Measurements from ENCODE around the gene ISCU. TPM values are rescaled to one million over a fixed set of nuclear protein-coding genes. Genes with fewer than 3 reads are reported as not detected.
"Not testable (repeated sequence)": the region's sequence is repeated elsewhere in the genome, so short reads cannot be mapped to it uniquely, and the experiment has no call there.

ISCU gene
- total RNA-seq, 4 donors from 2014 or later, result 172 to 269 (median 185) TPM

DNA sequence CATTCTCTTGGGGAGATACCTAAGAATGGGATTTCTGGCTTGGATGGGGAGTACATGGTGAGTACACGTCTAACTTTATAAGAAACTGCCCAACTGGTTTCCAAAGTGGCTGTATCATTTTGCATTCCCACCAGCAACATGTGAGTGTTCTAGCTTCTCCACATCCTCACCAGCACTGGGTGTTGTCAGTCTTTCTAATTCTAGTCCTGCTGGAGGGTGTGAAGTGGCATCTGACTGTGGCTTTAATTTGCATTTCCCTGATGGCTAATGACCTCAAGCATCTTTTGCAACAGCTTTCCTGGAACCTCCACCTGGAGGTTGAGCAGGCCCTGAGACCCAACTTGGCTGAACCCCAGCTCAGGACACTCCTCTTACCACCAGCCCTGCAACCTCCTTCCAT, 53.5 kb downstream of the ISCU start:
- Histone ChIP-seq H3K27me3 (no peaks in the 10 kb centered on the region), H3K4me3 (no peak overlapping the region), H3K36me3 (no peaks in the 10 kb centered on the region), H3K9me3 (peaks cover 0 to 6% (median 0%) of the 10 kb centered on the region in 4 donors), H3K27ac (no peak overlapping the region), H3K4me1 (peaks cover 0 to 37% (median 7%) of the 10 kb centered on the region in 4 donors)
- WGBS, 2 donors, result 67 to 86% methylated on average over 1 of the region's 1 CpG
- TF ChIP-seq, protein P1, sequence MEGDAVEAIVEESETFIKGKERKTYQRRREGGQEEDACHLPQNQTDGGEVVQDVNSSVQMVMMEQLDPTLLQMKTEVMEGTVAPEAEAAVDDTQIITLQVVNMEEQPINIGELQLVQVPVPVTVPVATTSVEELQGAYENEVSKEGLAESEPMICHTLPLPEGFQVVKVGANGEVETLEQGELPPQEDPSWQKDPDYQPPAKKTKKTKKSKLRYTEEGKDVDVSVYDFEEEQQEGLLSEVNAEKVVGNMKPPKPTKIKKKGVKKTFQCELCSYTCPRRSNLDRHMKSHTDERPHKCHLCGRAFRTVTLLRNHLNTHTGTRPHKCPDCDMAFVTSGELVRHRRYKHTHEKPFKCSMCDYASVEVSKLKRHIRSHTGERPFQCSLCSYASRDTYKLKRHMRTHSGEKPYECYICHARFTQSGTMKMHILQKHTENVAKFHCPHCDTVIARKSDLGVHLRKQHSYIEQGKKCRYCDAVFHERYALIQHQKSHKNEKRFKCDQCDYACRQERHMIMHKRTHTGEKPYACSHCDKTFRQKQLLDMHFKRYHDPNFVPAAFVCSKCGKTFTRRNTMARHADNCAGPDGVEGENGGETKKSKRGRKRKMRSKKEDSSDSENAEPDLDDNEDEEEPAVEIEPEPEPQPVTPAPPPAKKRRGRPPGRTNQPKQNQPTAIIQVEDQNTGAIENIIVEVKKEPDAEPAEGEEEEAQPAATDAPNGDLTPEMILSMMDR (IDR thresholded peaks at IDR 0.05), result no peak
- no peak for TF ChIP-seq EP300 (IDR thresholded peaks at IDR 0.05)
- no peak for TF ChIP-seq POLR2A (IDR thresholded peaks at IDR 0.05)
- DNase-seq (ENCODE audit: low spot score in 2 of 2), result no peak

DNA sequence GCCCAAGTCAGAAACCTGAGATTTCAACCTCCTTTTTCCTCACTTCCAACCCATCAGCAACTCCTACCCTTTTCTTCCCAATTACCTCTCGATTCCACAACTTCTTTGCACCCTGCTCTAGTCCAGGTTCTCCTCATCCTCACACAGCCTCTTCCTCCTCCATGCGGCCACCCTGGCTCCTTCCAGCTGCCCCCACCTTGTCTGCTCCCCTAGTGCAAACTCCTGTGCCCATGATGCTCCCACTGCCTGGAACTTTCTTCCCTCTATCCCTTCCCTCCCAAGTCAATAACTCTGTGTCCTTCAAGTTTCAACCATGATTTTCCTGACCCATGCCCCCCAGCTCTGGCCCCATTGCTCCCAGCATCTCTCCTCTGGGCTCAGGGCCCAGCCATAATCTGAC, 54.0 kb downstream of the ISCU start:
- no peak for DNase-seq (ENCODE audit: low spot score in 2 of 2)
- Histone ChIP-seq H3K4me1 (peaks cover 0 to 37% (median 7%) of the 10 kb centered on the region in 4 donors), H3K36me3 (no peaks in the 10 kb centered on the region), H3K4me3 (no peak overlapping the region), H3K27ac (no peak overlapping the region), H3K27me3 (no peaks in the 10 kb centered on the region), H3K9me3 (peaks cover 0 to 6% (median 0%) of the 10 kb centered on the region in 4 donors)
- TF ChIP-seq, protein P1 (IDR thresholded peaks at IDR 0.05), result no peak
- TF ChIP-seq POLR2A (IDR thresholded peaks at IDR 0.05), result no peak
- no peak for TF ChIP-seq EP300 (IDR thresholded peaks at IDR 0.05)
- 96 to 99% methylated on average over 2 of the region's 2 CpGs for WGBS, 2 donors

DNA sequence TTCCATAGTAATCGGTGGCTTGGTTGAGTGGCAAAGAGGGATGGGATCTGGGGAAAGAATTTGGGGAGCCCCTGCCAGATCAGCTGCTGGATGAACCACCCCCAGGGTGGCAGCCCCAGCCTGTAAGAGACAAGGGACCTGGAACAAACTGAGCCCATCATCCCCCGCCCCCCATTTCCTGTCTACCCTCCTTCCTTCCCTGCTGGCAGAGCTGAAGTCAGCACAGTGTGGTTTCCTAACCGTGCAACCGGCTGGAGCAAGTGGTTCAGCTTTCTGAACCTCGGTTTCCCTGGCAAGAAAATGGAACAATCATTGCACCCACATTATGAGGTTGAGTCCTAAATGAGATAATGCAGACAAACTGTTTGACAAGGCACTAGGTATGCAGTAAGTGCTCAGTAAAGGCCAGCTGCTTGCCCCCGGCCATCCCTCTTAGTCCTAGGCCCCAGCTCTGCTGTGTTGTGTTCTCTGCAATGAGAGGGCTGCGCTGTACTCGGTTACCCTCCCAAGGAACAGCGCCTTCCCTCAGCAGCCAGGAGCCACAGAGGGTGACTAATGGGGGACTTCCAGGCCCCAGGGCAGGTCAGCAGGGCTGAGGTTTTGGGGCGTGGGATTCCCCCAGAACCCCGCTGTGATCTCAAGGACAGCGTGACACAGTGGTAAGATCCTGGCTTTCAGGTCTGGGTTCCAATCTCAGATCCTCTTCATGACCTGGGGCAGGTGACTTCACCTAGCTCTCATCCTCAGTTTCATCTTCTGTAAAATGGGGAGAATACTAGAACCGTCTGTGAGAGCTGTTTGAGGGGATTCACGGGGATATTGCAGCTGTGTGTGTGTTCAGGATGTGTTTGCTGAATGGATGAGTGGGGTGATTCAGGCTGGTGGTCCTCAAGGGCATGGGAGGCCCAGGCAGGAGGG, 54.8 kb downstream of the ISCU start:
- peaks cover 0 to 37% (median 7%) of the 10 kb centered on the region in 4 donors for H3K4me1 ChIP-seq
- no peaks in the 10 kb centered on the region for H3K27me3 ChIP-seq
- H3K4me3 ChIP-seq, result no peak overlapping the region
- DNase-seq (ENCODE audit: low spot score in 2 of 2), result no peak
- TF ChIP-seq EP300 (IDR thresholded peaks at IDR 0.05) (no peak), POLR2A (IDR thresholded peaks at IDR 0.05) (no peak)
- TF ChIP-seq, protein P1 (IDR thresholded peaks at IDR 0.05), result no peak
- peak overlapping the region in 1 of 4 donors; percentile 31 for H3K27ac ChIP-seq
- H3K9me3 ChIP-seq, result peaks cover 0 to 6% (median 0%) of the 10 kb centered on the region in 4 donors
- no peaks in the 10 kb centered on the region for H3K36me3 ChIP-seq
- WGBS, 2 donors, result 77 to 79% methylated on average over 14 of the region's 14 CpGs

DNA sequence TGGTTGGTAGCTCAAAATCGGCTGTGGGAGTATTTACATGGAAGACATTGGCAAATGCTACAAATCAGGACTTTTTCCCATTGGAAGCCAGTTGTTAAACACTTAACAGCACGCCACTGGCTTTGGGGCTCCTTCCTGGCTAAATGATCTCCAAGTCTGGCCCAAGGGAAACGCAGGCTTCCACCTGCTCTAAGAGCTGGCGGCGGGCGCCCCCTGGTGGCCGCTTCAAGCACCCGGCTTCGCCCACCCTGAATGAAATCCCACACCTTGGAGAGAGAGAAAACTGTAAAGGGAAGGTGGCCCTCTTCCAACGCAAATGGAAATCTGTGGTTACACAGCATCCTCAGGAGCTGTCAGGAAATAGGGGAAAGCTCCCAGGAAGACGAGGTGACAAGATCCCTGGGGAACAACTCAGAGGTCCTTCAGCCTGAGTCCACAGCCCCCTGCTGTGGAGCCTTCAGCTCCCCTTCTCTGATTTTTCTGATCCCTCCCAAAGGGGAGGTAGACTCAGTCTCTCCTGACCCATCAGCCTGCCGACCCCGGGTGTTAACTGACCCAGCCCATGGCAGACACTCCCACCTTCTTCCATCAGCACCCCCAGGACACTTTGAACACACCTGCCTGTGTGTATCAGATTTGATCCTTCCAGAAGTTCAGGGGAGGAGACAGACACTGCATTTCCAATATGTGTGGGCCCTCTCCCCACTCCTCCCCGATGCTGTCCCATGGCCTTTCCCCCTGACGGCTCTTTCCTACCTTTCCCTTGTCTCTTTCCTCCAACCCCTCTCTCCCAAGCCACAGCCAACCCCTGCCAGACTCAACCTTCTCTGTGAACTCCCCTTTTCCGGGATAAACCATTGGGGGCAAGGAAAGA, 55.9 kb downstream of the ISCU start:
- TF ChIP-seq, protein P1 (IDR thresholded peaks at IDR 0.05), result peak; percentile 90 to 97 (median 95)
- TF ChIP-seq POLR2A (IDR thresholded peaks at IDR 0.05) (no peak), EP300 (IDR thresholded peaks at IDR 0.05) (peak in 1 of 2 donors; percentile 48)
- H3K27me3 ChIP-seq, result no peaks in the 10 kb centered on the region
- peak; percentile 68 to 75 for DNase-seq (ENCODE audit: low spot score in 2 of 2)
- no peak overlapping the region for H3K4me3 ChIP-seq
- WGBS, 2 donors, result 11 to 12% methylated on average over 16 of the region's 16 CpGs
- H3K27ac ChIP-seq, result peak overlapping the region in 1 of 4 donors; percentile 31
- H3K4me1 ChIP-seq, result peaks cover 0 to 31% (median 6%) of the 10 kb centered on the region in 4 donors
- H3K9me3 ChIP-seq, result peaks cover 0 to 6% (median 0%) of the 10 kb centered on the region in 4 donors
- no peaks in the 10 kb centered on the region for H3K36me3 ChIP-seq

DNA sequence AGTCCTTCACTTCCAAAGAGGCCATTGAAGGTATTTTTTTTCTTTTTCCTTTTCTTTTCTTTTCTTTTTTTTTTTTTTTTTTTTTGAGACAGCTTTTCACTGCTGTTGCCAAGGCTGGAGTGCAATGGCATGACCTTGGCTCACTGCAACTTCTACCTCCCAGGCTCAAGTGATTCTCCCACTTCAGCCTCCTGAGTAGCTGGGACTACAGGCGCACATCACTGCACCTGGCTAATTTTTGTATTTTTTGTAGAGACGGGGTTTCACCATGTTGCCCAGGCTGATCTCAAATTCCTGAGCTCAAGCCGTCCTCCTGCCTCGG, 56.5 kb downstream of the ISCU start:
- H3K27ac ChIP-seq; H3K4me3 ChIP-seq; H3K36me3 ChIP-seq; H3K27me3 ChIP-seq; DNase-seq (ENCODE audit: low spot score in 2 of 2); H3K9me3 ChIP-seq: not testable (repeated sequence)
- 74 to 82% methylated on average over 4 of the region's 4 CpGs for WGBS, 2 donors
- peaks cover 0 to 27% (median 6%) of the 10 kb centered on the region in 4 donors for H3K4me1 ChIP-seq

Other genes starting within 250 kb of the ISCU start
- 10 to 100 TPM in 3 of 4 donors, 1 to 10 TPM in 1; 7.1 to 23.2 (median 18.8) TPM for gene CMKLR1, start 223.3 kb upstream of the ISCU start, total RNA-seq
- gene FICD, start 47.3 kb upstream of the ISCU start, total RNA-seq, result 10 to 100 TPM in 1 of 4 donors, 1 to 10 TPM in 3; 4.8 to 13.2 (median 8.3) TPM
- 10 to 100 TPM; 51.3 to 70.1 (median 63.4) TPM for gene SART3, start 1.4 kb upstream of the ISCU start, total RNA-seq
- 10 to 100 TPM in 3 of 4 donors, 1 to 10 TPM in 1; 9.0 to 48.8 (median 42.3) TPM for gene TMEM119, start 35.5 kb downstream of the ISCU start, total RNA-seq
- gene SELPLG, start 71.3 kb downstream of the ISCU start, total RNA-seq, result 10 to 100 TPM in 2 of 4 donors, 1 to 10 TPM in 2; 4.5 to 15.1 (median 9.2) TPM
- gene CORO1C, start 168.9 kb downstream of the ISCU start, total RNA-seq, result 100 to 1,000 TPM; 110 to 181 (median 158) TPM